Upper lobe of left lung (tissue), 6 donors: Measurements from ENCODE around the gene CFAP298. TPM values are rescaled to one million over a fixed set of nuclear protein-coding genes. Genes with fewer than 3 reads are reported as not detected.
A peak's percentile ranks its signal among the peaks of the same experiment; 100 is the strongest.
"Not testable (repeated sequence)": the region's sequence is repeated elsewhere in the genome, so short reads cannot be mapped to it uniquely, and the experiment has no call there.

Source experiments
- ATAC-seq, 2 donors: fragments of 200-7000 bp; cut with Tn5 transposase; one replicate each; pipeline ENCODE4 v1.9.1; 2022; ENCODE audit warnings: mild to moderate bottlenecking in 2 of 2, moderate library complexity in 2 of 2; ENCODE audit not compliant: low FRiP score in 2 of 2
- DNase-seq, 2 donors: peaks; one replicate each; pipeline ENCODE4 v3.0.0-alpha.2; 2019 to 2020
- H3K27ac ChIP-seq, 4 donors: fragments of 200-600 bp; sonication (generic); one replicate each; pipeline ENCODE4 v1.5.1; 2016 to 2019
- H3K27me3 ChIP-seq, 4 donors: fragments of 200-600 bp; sonication (generic); one replicate each; pipeline ENCODE4 v1.5.1; 2017 to 2019
- H3K36me3 ChIP-seq, 4 donors: fragments of 200-600 bp; sonication (generic); one replicate each; pipeline ENCODE4 v1.5.1; 2016 to 2019
- H3K4me1 ChIP-seq, 4 donors: fragments of 200-600 bp; sonication (generic); one replicate each; pipeline ENCODE4 v1.5.1; 2018 to 2019
- H3K4me3 ChIP-seq, 4 donors: fragments of 200-600 bp; sonication (generic); one replicate each; pipeline ENCODE4 v1.5.1; 2017 to 2019; ENCODE audit warnings: mild to moderate bottlenecking in 2 of 4, moderate library complexity in 1 of 4
- H3K9me3 ChIP-seq, 4 donors: fragments of 200-600 bp; sonication (generic); one replicate each; pipeline ENCODE4 v1.5.1; 2018 to 2019
- CTCF ChIP-seq, 6 experiments: fragments of 450-650 bp in 4 of 6; fragments of 200-600 bp in 2 of 6; sonication (generic) in 2 of 6; IDR thresholded peaks; one replicate each; pipeline ENCODE4 v1.5.1; 2016 to 2019; ENCODE audit warnings: antibody characterized with exemption in 6 of 6
- EP300 ChIP-seq, 4 donors: sonication (generic); formaldehyde crosslinking; IDR thresholded peaks; one replicate each; pipeline ENCODE4 v1.5.1; 2017; ENCODE audit warnings: antibody characterized with exemption in 4 of 4, control low read depth in 2 of 4
- POLR2A ChIP-seq, 4 donors: fragments of 450-650 bp; IDR thresholded peaks; one replicate each; pipeline ENCODE4 v1.5.1; 2016 to 2017; ENCODE audit warnings: antibody characterized with exemption in 4 of 4, mild to moderate bottlenecking in 2 of 4
- POLR2AphosphoS5 ChIP-seq, 2 donors: sonication (generic); formaldehyde crosslinking; IDR thresholded peaks; one replicate each; pipeline ENCODE4 v1.5.1; 2017; ENCODE audit warnings: antibody characterized with exemption in 2 of 2
- WGBS, 2 donors: methylation state at CpG; one replicate each; pipeline ENCODE4 v1.1.5; 2017 to 2018; 5-methylcytosine and 5-hydroxymethylcytosine counted together
- total RNA-seq, 6 donors: library from RNA; depleted of rRNA in 4 of 6; stranded (reverse); fragments of >200 nt in 4 of 6; gene quantifications; one replicate each; pipeline versions ENCODE4 v1.1.0 to v1.2.1, GENCODE V29; 2016 to 2021
- donor health status: DM: no; HTN: no; CAD: no; lungs with moderate emphysema.
- donor health status: DM: no; HTN: yes; CAD: no; lungs with severe emphysema.

CFAP298 gene, protein sequence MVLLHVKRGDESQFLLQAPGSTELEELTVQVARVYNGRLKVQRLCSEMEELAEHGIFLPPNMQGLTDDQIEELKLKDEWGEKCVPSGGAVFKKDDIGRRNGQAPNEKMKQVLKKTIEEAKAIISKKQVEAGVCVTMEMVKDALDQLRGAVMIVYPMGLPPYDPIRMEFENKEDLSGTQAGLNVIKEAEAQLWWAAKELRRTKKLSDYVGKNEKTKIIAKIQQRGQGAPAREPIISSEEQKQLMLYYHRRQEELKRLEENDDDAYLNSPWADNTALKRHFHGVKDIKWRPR
- total RNA-seq: 10 to 100 TPM; 22.9 to 47.1 (median 30.4) TPM

GRCh38 chr21:32612075-32612998, at the start of gene CFAP298:
CFAP298 (minus strand) TSS chr21:32612377; CDS start chr21:32612243, 134 bp downstream.
- Histone ChIP-seq H3K9me3 (no peaks in the 10 kb centered on the region), H3K4me1 (peaks cover 10 to 18% (median 12%) of the 10 kb centered on the region in 4 donors), H3K36me3 (peaks cover 4 to 22% (median 13%) of the 10 kb centered on the region in 4 donors), H3K27ac (peak within 1 kb of the TSS; percentile 89 to 93 (median 90)), H3K27me3 (no peaks in the 10 kb centered on the region), H3K4me3 (peak within 1 kb of the TSS; percentile 89 to 92 (median 90))
- DNase-seq: peak; percentile 87 to 91
- WGBS, 2 donors: 0 to 1% methylated on average over 30 to 34 of the region's 81 CpGs
- peak in 1 of 4 donors; percentile 2 for TF ChIP-seq EP300 (IDR thresholded peaks at IDR 0.05)
- peak in 3 of 4 donors; percentile 14 to 49 (median 40) for TF ChIP-seq POLR2A (IDR thresholded peaks at IDR 0.05)
- no peak for TF ChIP-seq CTCF (IDR thresholded peaks at IDR 0.05)
- TF ChIP-seq POLR2AphosphoS5 (IDR thresholded peaks at IDR 0.05): peak; percentile 40 to 54
- ATAC-seq: peak; percentile 98

DNA sequence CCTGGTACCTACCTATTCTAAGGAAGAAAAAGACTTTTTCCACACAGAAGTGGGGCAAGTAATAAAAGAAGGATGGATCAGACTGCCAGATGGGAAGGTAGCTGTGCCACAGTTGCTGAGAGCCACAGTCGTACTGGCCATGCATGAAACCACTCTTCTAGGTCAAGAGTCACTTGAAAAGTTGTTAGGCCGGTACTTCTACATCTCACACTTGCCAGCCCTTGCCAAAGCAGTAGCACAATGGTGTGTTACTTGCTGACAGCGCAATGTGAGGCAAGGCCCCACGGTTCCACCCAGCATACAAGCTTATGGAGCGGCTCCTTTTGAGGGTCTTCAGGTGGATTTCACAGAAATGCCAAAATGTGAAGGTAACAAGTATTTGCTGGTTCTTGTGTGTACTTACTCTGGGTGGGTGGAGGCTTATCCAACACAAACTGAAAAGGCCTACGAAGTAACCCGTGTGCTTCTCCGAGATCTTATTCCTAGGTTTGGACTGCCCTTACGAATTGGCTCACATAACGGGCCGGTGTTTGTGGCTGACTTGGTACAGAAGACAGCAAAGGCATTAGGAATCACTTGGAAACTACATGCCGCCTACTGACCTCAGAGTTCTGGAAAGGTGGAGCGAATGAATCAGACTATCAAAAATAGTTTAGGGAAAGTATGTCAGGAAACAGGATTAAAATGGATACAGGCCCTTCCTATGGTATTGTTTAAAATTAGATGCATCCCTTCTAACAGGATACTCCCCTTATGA, 49.0 kb upstream of the CFAP298 start:
- DNase-seq: peak in 1 of 2 donors; percentile 71
- Histone ChIP-seq H3K9me3 (peaks cover 0 to 16% (median 14%) of the 10 kb centered on the region in 4 donors), H3K27ac (peak overlapping the region in 2 of 4 donors; percentile 18 to 31), H3K36me3 (peaks cover 18 to 70% (median 39%) of the 10 kb centered on the region in 4 donors)
- H3K4me1 ChIP-seq, H3K4me3 ChIP-seq, H3K27me3 ChIP-seq, ATAC-seq: not testable (repeated sequence)
- peak in 1 of 2 donors; percentile 64 for TF ChIP-seq POLR2AphosphoS5 (IDR thresholded peaks at IDR 0.05)
- peak in 1 of 4 donors; percentile 62 for TF ChIP-seq EP300 (IDR thresholded peaks at IDR 0.05)
- 73 to 97% methylated on average over 13 of the region's 13 CpGs for WGBS, 2 donors

DNA sequence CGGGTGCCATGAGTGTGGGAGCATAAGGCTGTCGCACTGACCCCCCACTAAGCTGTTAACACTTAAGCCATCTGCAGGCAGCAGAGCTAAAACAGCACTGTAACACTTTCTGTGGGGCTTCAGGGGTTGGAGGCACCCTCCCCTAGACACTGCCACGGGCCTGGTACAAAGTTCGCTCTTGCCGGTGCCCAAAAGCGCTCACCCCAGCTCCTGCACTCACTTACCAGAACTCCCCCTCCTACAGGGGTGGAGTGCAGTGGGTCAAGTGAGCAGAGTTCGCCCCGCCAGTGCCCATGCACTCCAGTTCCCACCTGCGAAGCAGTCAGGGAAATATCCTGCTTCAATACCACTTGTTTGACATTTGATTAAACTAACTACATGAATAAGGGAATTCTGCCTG, 46.3 kb upstream of the CFAP298 start:
- 96% methylated on average over 4 to 9 of the region's 9 CpGs for WGBS, 2 donors
- Histone ChIP-seq H3K4me1 (peaks cover 0 to 9% (median 0%) of the 10 kb centered on the region in 4 donors), H3K36me3 (peaks cover 0 to 55% (median 16%) of the 10 kb centered on the region in 4 donors), H3K27ac (no peak overlapping the region), H3K4me3 (no peak overlapping the region), H3K27me3 (no peaks in the 10 kb centered on the region), H3K9me3 (peaks cover 0 to 3% (median under 1%) of the 10 kb centered on the region in 4 donors)
- DNase-seq: no peak
- TF ChIP-seq POLR2AphosphoS5 (IDR thresholded peaks at IDR 0.05): no peak
- TF ChIP-seq POLR2A (IDR thresholded peaks at IDR 0.05): no peak
- TF ChIP-seq CTCF (IDR thresholded peaks at IDR 0.05): no peak
- no peak for TF ChIP-seq EP300 (IDR thresholded peaks at IDR 0.05)
- peak in 1 of 2 donors; percentile 19 for ATAC-seq

GRCh38 chr21:32653326-32653901, 41.2 kb upstream of the CFAP298 start:
- no peaks in the 10 kb centered on the region for H3K4me1 ChIP-seq
- H3K27me3 ChIP-seq: no peaks in the 10 kb centered on the region
- no peak overlapping the region for H3K4me3 ChIP-seq
- no peak overlapping the region for H3K27ac ChIP-seq
- no peaks in the 10 kb centered on the region for H3K9me3 ChIP-seq
- ATAC-seq (no peak), DNase-seq (no peak)
- whole genome bisulfite sequencing, 2 donors: 75 to 86% methylated on average over 2 of the region's 2 CpGs
- TF ChIP-seq CTCF (IDR thresholded peaks at IDR 0.05) (peak in 5 of 6 experiments; percentile 28 to 54 (median 51)), POLR2AphosphoS5 (IDR thresholded peaks at IDR 0.05) (no peak)
- H3K36me3 ChIP-seq: peaks cover 0 to 63% (median 7%) of the 10 kb centered on the region in 4 donors
